Activated naive CD8-positive, alpha-beta T cell treated with anti-CD3 and anti-CD28 coated beads for 36 hours (primary cell): Measurements from ENCODE around the gene ABCC3. TPM values are rescaled to one million over a fixed set of nuclear protein-coding genes. Genes with fewer than 3 reads are reported as not detected.

Experiments used
- DNase-seq: peaks from one replicate; pipeline ENCODE4 v3.0.0; 2021
- H3K27ac Mint-ChIP-seq: one replicate; pipeline ENCODE4 v1.8.0; 2022; ENCODE audit warnings: mild to moderate bottlenecking, moderate library complexity, mixed read lengths
- H3K27me3 Mint-ChIP-seq: one replicate; pipeline ENCODE4 v1.8.0; 2022; ENCODE audit warnings: mild to moderate bottlenecking, mixed read lengths
- H3K36me3 Mint-ChIP-seq: one replicate; pipeline ENCODE4 v1.8.0; 2021; ENCODE audit warnings: mild to moderate bottlenecking, mixed read lengths
- H3K4me1 Mint-ChIP-seq: one replicate; pipeline ENCODE4 v1.8.0; 2021; ENCODE audit warnings: mixed read lengths
- H3K4me3 Mint-ChIP-seq: one replicate; pipeline ENCODE4 v1.8.0; 2022; ENCODE audit warnings: mild to moderate bottlenecking, moderate library complexity, mixed read lengths
- H3K9me3 Mint-ChIP-seq: one replicate; pipeline ENCODE4 v1.8.0; 2022; ENCODE audit warnings: mixed read lengths
- total RNA-seq, 2 experiments: library from RNA; stranded (reverse); gene quantifications; one replicate each; pipeline ENCODE4 v1.2.3, GENCODE V29; 2021

Gene ABCC3
- total RNA-seq, 2 experiments from 2014 or later: not detected

- no peaks in the 10 kb centered on the region for H3K9me3 Mint-ChIP-seq
- DNase-seq: no peak
- H3K27ac Mint-ChIP-seq: no peak overlapping the region
- no peaks in the 10 kb centered on the region for H3K4me1 Mint-ChIP-seq
- peaks cover 20% of the 10 kb centered on the region for H3K27me3 Mint-ChIP-seq
- H3K4me3 Mint-ChIP-seq: no peak overlapping the region
- H3K36me3 Mint-ChIP-seq: no peaks in the 10 kb centered on the region
Measured at GRCh38 chr17:50642071-50642721, 7.5 kb downstream of the ABCC3 start.

GRCh38 chr17:50642722-50643656 lies 8.3 kb downstream of the ABCC3 start:
- H3K27me3 Mint-ChIP-seq: peaks cover 12% of the 10 kb centered on the region
- DNase-seq: no peak
- no peaks in the 10 kb centered on the region for H3K9me3 Mint-ChIP-seq
- H3K36me3 Mint-ChIP-seq: no peaks in the 10 kb centered on the region
- H3K4me1 Mint-ChIP-seq: no peaks in the 10 kb centered on the region
- no peak overlapping the region for H3K4me3 Mint-ChIP-seq
- no peak overlapping the region for H3K27ac Mint-ChIP-seq

GRCh38 chr17:50645748-50646682 lies 11.3 kb downstream of the ABCC3 start:
- Mint-ChIP-seq H3K27me3 (peaks cover 8% of the 10 kb centered on the region), H3K27ac (no peak overlapping the region), H3K36me3 (no peaks in the 10 kb centered on the region), H3K9me3 (no peaks in the 10 kb centered on the region), H3K4me1 (no peaks in the 10 kb centered on the region), H3K4me3 (no peak overlapping the region)
- DNase-seq: no peak

- DNase-seq: no peak
- no peaks in the 10 kb centered on the region for H3K4me1 Mint-ChIP-seq
- H3K36me3 Mint-ChIP-seq: no peaks in the 10 kb centered on the region
- no peak overlapping the region for H3K27ac Mint-ChIP-seq
- H3K27me3 Mint-ChIP-seq: peaks cover 8% of the 10 kb centered on the region
- H3K4me3 Mint-ChIP-seq: no peak overlapping the region
- no peaks in the 10 kb centered on the region for H3K9me3 Mint-ChIP-seq
Measured at GRCh38 chr17:50647187-50647586, 12.5 kb downstream of the ABCC3 start.

GRCh38 chr17:50649042-50649908 lies 14.6 kb downstream of the ABCC3 start:
- Mint-ChIP-seq H3K27me3 (peaks cover 4% of the 10 kb centered on the region), H3K36me3 (no peaks in the 10 kb centered on the region), H3K4me3 (no peak overlapping the region), H3K9me3 (no peaks in the 10 kb centered on the region), H3K27ac (no peak overlapping the region), H3K4me1 (no peaks in the 10 kb centered on the region)
- DNase-seq: no peak

GRCh38 chr17:50651661-50652060 lies 17.0 kb downstream of the ABCC3 start:
- no peaks in the 10 kb centered on the region for H3K36me3 Mint-ChIP-seq
- no peak overlapping the region for H3K4me3 Mint-ChIP-seq
- no peaks in the 10 kb centered on the region for H3K9me3 Mint-ChIP-seq
- DNase-seq: no peak
- no peaks in the 10 kb centered on the region for H3K4me1 Mint-ChIP-seq
- no peaks in the 10 kb centered on the region for H3K27me3 Mint-ChIP-seq
- H3K27ac Mint-ChIP-seq: no peak overlapping the region

GRCh38 chr17:50653738-50654137 lies 19.1 kb downstream of the ABCC3 start:
- H3K36me3 Mint-ChIP-seq: no peaks in the 10 kb centered on the region

GRCh38 chr17:50656509-50656908 lies 21.8 kb downstream of the ABCC3 start:
- H3K27ac Mint-ChIP-seq: no peak overlapping the region
- H3K9me3 Mint-ChIP-seq: no peaks in the 10 kb centered on the region
- peaks cover 4% of the 10 kb centered on the region for H3K4me1 Mint-ChIP-seq
- no peaks in the 10 kb centered on the region for H3K27me3 Mint-ChIP-seq
- no peaks in the 10 kb centered on the region for H3K36me3 Mint-ChIP-seq
- H3K4me3 Mint-ChIP-seq: no peak overlapping the region
- no peak for DNase-seq

More at GRCh38 chr17:50653738-50654137, 19.1 kb downstream of the ABCC3 start:
- no peak overlapping the region for H3K4me3 Mint-ChIP-seq
- H3K9me3 Mint-ChIP-seq: no peaks in the 10 kb centered on the region
- no peaks in the 10 kb centered on the region for H3K27me3 Mint-ChIP-seq
- H3K4me1 Mint-ChIP-seq: no peaks in the 10 kb centered on the region
- H3K27ac Mint-ChIP-seq: no peak overlapping the region
- DNase-seq: no peak

- Mint-ChIP-seq H3K27me3 (no peaks in the 10 kb centered on the region), H3K4me1 (peaks cover 10% of the 10 kb centered on the region), H3K9me3 (no peaks in the 10 kb centered on the region), H3K4me3 (no peak overlapping the region), H3K36me3 (no peaks in the 10 kb centered on the region), H3K27ac (no peak overlapping the region)
- DNase-seq: no peak
Measured at GRCh38 chr17:50657054-50657453, 22.4 kb downstream of the ABCC3 start.

GRCh38 chr17:50657627-50658026 lies 22.9 kb downstream of the ABCC3 start:
- Mint-ChIP-seq H3K9me3 (no peaks in the 10 kb centered on the region), H3K4me3 (no peak overlapping the region), H3K27me3 (no peaks in the 10 kb centered on the region), H3K4me1 (peaks cover 11% of the 10 kb centered on the region), H3K36me3 (no peaks in the 10 kb centered on the region), H3K27ac (no peak overlapping the region)
- no peak for DNase-seq

- no peaks in the 10 kb centered on the region for H3K27me3 Mint-ChIP-seq
- no peak overlapping the region for H3K27ac Mint-ChIP-seq
- DNase-seq: no peak
- no peak overlapping the region for H3K4me3 Mint-ChIP-seq
- H3K9me3 Mint-ChIP-seq: no peaks in the 10 kb centered on the region
- peaks cover 11% of the 10 kb centered on the region for H3K4me1 Mint-ChIP-seq
- no peaks in the 10 kb centered on the region for H3K36me3 Mint-ChIP-seq
Measured at GRCh38 chr17:50658616-50659015, 23.9 kb downstream of the ABCC3 start.

GRCh38 chr17:50659179-50659578 lies 24.5 kb downstream of the ABCC3 start:
- no peak for DNase-seq
- Mint-ChIP-seq H3K4me3 (no peak overlapping the region), H3K9me3 (no peaks in the 10 kb centered on the region), H3K27me3 (no peaks in the 10 kb centered on the region), H3K36me3 (no peaks in the 10 kb centered on the region), H3K4me1 (peaks cover 11% of the 10 kb centered on the region), H3K27ac (no peak overlapping the region)

GRCh38 chr17:50660042-50660886 lies 25.6 kb downstream of the ABCC3 start:
- no peak overlapping the region for H3K4me3 Mint-ChIP-seq
- no peaks in the 10 kb centered on the region for H3K27me3 Mint-ChIP-seq
- DNase-seq: no peak
- peaks cover 11% of the 10 kb centered on the region for H3K4me1 Mint-ChIP-seq
- H3K36me3 Mint-ChIP-seq: no peaks in the 10 kb centered on the region
- no peak overlapping the region for H3K27ac Mint-ChIP-seq
- H3K9me3 Mint-ChIP-seq: no peaks in the 10 kb centered on the region
